ENCODE results near the gene C10orf95.
"Not testable (repeated sequence)": the region's sequence is repeated elsewhere in the genome, so short reads cannot be mapped to it uniquely, and the experiment has no call there.

C10orf95 gene, protein sequence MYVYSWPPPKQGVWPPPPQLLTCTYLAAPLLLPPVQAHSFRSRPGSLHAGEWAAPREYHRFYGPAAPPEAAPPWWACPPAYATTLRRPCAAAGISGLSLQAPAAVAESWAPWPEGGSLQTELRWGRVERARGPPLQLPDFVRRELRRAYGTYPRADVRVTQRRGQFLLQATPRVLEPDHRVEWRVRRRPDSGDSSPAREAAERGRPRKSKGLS

DNA sequence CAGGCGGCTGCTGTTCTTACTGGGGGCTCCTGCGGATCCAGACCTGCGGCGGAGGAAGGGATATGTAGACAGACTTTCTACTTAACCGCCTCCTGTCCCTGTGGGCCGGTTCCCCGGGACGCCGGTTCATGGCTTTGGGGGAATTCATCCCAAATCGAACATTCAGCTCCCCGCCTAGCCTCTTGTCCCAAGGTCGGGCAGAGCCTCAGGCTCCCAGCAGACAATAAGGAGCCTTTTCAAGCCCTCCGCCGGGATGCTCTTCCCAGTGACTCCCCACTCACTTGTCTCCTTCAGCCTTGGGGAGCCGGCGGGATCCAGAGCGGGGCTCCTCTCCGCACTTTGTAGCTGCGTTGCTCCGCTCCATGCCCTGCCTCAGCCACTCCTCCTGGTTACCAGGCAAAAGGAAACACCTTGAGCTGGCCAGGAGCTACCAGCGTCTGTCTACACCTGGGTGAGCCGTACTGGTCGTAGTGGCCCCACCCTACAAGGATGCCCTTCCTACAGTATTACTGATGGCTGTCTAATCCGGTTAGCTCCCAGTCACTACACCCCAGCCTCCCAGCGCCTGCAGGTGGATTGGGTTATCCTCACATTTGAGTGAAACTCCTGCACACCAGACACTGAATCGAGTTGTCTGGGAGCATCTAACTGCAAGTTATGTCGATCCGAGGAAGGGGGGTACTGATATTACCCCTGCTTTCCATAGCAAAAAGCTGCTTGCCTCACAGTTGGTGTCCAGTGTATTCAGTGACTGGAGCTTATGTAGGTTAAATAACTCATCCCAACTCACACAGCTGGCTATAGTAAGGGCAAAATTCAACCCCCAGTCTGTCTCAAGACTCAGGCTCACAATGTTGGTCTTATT lies at the start of gene C10orf95:
Gene C10orf95 (minus strand): TSS at position 439 of the 865 bp plus-strand sequence. CDS start 450 bp downstream, outside the sequence.
- no peak for DNase-seq

DNA sequence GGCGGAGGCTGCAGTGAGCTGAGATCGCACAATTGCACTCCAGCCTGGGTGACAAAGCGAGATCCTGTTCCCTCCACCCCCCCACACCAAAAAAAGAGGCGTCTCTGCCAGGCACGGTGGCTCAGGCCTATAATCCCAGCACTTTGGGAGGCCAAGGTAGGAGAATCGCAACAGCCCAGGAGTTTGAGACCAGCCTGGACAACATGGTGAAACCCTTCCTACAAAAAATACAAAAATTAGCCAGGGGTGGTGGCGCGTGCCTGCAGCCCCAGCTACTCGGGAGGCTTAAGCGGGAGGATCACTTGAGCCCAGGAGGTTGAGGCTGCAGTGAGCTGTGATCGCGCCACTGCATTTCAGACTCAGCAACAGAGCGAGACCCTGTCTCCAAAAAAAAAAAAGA lies 49.3 kb upstream of the C10orf95 start:
- DNase-seq: not testable (repeated sequence)

DNA sequence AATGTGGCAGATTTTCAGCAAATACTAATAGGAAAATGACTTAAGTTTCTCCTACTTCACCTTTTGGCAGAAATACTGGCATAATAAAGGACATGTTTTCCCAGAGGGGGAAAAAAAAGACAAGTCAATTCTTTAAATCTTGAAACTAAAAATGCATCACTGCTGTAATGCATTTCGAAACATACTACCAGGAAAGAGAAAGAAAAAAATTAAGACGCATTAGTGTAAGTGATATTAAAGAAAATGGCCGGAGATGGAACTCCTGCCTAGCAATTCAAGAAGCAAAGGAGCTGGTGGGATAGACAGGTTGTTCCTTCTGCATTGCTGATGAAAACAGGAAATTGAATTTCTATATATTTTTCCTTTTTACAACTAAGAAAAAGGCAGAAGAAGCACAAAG lies 48.0 kb upstream of the C10orf95 start:
- no peak for DNase-seq

DNA sequence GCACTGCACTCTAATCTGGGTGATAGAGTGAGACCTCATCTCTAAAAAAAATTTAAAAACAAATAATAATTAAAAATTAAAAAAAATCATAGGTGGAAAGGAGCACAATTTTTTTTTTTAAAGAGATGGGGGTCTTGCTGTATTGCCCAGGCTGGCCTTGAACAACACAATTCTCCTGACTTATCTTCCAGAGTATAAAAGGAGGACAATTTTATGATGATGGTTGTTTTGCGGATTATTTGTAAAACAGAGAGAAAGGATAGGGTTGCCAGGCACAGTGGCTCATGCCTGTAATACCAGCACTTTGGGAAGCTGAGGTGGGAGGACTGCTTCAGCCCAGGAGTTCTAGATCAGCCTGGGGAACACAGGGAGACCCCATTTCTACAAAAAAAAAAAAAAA lies 46.2 kb upstream of the C10orf95 start:
- DNase-seq: no peak

DNA sequence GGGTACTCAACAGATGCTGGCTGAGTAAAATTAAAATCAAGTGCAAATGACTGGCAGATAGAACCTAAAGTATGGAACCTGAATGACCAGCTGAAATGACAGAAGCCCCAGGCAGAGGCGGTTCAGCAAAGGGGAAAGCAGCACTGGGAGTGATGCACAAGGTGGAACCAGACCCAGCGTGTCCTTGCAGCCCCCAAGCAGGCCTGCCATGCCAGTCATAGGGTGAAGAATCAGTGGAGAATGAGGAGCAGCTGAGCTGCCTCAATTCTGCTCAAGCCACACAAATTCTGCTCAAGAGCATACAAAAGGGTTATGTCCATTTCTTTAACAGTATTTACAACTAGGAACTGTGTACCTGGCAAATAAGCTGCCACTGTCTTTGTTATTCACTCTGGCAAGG lies 42.4 kb upstream of the C10orf95 start:
- DNase-seq: no peak

DNA sequence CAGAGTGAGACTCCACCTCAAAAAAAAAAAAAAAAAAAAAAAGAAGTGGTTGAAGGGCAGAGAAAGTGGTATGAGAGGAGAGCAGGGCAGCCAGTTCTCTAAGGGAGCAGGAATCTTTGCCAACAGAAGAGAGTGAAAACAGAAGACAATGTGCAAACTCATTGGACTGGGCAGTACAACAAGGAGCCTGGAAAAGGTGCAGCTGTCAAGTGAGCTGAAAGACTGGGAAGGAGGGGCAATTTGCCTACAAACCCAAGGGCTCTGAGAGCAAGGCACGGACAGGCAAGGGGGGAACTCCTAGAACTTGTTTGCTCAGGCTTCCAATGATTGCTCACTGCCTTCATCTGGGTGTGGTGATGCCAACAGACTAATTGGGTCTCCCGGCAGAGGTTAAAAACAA lies 41.6 kb upstream of the C10orf95 start:
- peak; percentile 12 for DNase-seq

DNA sequence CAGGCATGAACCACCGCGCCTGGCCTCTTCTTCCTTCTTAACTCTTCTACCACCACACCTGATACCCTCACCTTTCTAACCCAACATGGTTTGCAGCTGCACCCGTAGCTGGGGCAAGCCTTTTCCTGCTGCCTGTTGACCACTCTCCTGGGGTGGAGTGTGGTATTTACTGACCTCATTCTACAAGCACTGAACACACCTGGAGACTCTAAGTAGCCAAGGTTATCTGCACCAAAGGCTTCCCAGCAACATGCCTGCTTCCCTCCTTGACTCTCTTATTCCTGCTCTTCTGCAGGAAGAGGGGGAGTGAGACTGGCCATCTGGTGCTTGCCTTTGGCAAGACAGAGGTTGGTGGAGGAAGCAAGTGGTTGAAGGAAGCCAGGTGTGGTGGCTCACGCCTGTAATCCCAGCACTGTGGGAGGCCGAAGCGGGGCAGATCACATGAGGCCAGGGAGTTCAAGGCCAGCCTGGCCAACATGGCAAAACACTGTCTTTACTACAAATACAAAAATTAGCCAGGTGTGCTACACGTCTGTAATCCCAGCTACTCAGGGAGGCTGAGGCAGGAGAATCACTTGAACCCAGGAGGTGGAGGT lies 41.1 kb upstream of the C10orf95 start:
- DNase-seq: no peak

DNA sequence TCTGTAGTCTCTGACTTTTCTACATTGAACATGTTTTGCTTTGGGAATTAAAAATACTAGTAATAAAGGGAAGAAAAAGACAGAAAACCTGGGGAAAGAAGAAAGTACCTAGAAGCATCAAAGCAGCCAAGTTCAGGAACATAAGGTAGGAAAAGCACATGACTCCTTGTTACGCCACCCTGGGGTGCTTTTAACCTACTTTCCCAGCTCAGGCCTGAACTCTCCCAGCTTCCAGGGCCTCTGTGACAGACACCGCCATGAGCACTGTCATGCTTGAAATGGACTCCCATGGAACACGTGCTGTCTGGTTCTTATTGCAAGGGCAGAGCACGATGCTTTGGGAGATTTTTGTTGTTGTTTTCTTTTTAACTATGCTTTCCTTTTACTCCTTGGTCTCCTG lies 39.8 kb upstream of the C10orf95 start:
- no peak for DNase-seq

DNA sequence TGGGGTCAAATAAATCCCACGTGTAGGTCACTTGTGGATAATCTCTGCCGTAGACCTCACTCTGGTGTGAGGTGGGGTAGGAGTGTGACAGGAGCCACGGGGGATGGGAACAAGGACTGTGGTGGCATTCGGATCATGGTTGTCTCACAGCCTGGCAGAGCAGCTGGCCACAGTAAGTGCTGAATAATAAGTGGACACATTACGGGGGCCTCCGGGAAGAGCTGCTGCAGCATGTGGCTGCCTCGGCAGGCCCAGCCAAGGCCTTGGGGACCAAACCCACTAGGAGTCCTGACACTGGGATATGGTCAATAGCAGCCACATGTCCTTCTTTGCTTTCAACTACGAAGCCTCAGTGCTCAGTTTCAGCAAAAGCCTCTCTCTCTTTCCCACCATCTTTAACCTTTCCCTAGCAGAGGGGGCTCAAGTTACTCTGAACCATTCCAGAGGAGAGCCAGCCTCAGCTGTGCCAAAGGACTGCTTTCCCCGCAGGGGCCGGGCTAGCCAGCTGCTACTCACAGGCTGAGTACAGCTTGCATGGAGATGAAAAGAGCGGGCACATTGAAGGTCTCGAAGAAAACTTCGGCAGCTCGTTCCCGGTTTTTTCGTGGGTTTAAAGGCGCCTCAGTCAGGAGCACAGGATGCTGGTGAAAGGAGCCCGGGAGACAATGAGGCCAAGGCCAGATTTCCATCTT lies 33.9 kb upstream of the C10orf95 start:
- no peak for DNase-seq

DNA sequence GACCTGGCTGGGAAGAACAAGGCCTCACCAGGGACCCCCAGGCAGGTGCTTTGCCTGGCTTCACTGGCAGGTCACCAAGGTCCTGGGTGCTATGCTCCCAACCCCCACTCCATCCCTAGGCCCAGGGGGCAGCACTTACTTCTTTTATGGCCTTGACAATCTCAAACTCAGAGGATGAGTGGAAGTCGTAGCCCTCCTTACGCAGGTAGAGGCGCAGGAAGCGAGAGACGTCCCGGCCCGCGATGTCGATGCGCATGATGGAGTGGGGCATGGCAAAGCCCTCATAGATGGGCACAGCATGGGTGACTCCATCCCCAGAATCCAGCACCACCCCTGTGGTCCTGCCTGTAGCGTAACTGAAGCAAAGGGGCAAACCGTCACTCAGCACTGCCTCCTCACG lies 32.7 kb upstream of the C10orf95 start:
- no peak for DNase-seq

DNA sequence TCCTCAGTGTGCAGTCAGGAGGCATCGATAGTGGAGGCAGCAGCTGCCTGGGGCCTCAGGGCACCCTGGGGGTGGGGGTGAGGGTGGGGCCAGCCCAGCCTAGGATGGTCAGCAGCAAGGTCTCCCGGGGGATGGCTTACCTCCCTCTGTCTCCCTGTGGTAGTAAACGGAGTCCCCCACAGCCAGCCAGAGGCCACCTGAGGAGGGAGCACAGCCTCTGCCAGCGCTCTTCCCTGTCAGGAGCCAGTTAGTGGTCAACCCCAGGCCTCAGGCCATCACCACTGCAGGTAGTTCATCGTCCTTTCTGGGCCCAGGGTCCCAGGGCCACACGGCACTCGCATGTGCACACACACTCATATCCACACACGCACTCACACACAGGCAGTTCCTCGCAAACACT lies 29.1 kb upstream of the C10orf95 start:
- DNase-seq: no peak

DNA sequence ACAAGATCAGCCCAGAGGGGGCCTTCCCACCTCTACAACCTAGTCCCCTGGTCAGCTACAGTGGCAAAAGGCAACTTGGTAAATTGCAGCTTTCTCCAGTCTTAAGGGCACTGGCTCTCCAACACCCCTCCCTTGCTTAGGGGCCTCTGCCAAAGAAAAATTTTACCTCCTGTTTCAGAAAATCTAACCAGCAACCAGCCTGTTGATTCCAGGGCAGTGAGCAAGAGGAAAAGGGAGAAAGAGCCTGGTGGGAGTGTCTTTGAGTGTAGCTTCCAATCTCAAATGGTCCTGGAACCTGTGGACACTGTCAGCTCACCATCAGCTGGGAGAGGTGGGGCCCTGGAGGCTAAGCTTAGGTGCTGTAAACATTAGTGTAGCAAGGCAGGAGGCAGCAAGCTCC lies 28.3 kb upstream of the C10orf95 start:
- no peak for DNase-seq

DNA sequence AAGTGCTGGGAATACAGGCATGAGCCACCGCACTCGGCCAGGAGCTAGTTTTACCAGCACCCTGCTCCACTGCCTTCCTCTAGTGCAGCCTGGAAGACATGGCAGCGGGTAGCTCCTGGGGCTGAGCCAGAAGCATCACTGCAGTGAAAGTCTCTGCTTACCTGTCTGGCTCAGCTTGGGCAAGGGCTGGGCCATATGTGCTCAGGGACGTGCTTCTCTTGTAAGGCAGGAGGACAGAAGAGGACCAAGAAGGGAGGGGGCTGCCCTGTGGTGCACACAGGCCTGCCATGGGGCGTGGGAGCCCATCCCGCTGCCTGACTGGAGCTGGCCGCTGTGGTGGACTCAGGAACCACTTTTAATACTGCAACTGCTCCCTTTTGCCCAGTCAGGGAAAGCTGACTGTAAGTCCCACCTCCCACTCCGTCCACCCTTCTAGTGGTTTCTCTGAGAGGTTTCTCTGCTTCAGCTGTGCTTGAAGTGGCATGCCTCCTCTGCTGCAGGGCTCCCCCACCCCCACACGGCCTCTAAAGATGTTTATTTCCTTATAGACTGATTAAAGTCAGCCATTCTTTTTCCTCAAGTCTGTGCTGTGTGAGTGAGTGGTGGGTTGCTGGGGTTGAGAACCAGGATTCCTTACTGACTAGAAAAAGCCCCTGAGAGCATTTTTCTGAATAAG lies 25.3 kb upstream of the C10orf95 start:
- DNase-seq: no peak

DNA sequence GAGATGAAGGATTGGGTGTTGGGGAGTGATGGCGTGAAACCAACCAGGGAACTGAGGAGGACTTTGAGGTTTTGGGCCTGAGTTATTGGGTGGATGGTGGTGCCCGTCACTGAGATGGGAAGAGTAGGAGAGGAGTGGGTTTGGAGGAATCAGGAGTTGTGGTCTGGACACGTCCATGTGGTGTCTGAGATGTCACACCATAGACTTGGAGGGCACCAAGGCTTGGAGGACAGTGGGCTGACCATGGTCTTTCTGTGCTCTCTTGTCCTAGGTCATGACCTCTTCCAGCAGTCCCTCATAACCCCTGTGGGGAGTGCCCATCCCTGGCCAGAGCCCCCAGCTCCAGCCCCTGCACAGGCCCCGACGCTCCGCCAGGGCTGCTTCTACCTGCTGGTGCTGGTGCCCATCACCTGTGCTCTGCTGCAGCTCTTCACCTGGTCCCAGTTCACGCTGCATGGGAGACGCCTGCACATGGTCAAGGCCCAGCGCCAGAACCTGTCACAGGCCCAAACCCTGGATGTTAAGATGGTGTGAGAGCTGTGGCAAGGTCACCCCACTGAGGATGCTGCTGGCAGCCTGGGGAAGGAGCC lies 24.2 kb upstream of the C10orf95 start:
- no peak for DNase-seq

DNA sequence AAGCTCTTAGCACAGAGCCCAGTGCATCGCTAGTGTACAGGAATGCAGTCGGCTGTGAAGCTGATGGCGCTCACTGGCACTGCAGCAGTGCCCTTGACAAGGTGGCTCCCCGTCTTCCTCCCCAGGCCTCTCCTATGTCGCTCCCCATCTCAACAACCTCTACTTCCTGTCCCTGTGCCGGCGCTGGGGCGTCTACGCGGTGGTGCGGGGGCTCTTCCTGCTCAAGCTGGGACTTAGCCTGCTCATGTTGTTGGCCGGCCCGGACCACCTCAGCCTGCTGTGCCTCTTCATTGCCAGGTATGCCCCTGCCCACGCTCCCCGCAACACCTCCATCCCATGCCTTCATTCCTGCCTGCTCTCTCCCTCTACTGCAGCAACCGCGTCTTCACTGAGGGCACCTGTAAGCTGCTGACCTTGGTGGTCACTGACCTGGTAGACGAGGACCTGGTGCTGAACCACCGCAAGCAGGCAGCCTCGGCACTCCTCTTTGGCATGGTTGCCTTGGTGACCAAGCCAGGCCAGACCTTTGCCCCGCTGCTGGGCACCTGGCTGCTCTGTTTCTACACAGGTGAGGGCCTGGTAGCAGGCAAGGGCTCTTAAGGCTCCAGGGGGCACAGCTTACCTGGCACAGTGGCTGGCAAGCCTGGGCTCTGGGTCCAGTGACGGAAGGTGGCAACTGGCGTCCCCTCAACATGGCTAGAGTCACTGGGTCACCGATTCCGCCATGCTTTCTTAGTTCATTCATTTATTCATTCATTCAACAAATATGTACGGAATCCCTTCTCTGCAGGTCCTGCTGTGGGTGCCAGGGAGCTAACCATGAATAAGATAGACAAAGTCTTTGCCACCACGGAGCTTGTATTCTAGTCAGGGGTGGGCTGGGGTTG lies 22.3 kb upstream of the C10orf95 start:
- no peak for DNase-seq

DNA sequence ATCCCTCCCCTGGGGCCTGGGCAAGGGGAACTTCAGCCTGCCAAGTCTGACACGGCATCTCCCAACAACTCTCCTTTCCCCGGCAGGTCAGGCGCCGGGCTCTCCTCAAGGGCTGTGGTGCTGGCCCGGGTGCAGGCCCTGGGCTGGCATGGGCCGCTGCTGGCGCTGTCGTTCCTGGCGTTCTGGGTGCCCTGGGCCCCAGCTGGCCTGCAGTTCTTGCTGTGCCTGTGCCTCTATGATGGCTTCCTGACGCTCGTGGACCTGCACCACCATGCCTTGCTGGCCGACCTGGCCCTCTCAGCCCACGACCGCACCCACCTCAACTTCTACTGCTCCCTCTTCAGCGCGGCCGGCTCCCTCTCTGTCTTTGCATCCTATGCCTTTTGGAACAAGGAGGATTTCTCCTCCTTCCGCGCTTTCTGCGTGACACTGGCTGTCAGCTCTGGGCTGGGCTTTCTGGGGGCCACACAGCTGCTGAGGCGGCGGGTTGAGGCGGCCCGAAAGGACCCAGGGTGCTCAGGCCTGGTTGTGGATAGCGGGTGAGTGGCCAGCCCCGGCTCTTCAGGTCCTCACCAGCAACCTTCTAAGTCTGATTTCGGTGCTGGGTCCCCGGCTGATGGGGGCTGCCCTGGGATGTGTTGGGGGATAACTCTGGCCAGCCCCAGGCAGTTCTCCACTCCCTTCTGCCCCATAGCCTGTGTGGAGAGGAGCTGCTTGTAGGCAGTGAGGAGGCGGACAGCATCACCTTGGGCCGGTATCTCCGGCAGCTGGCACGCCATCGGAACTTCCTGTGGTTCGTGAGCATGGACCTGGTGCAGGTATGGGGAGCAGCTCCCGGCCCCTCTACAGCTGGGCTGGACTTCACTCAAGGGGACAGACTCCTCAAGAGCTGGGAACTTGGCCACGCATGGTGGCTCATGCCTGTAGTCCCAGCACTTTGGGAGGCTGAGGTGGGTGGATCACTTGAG lies 19.5 kb upstream of the C10orf95 start:
- no peak for DNase-seq

DNA sequence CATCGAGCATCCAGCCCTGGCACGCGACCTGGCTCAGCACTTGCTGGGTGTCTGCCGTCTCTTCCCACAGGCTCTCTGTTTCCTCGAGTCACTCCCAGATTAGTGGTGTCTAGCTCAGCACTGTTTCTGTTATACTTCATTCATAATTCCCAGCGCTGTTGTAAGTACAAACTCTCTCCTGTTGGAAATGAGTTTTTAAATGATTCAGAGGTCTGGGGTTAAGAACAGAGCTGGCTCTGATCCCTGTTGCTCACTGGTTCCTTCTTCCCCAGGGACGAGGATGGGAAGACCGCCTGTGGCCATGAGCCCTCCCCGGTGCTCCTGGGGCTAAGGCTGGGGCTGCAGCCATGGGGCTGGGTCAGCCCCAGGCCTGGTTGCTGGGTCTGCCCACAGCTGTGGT lies 17.3 kb upstream of the C10orf95 start:
- DNase-seq: no peak

DNA sequence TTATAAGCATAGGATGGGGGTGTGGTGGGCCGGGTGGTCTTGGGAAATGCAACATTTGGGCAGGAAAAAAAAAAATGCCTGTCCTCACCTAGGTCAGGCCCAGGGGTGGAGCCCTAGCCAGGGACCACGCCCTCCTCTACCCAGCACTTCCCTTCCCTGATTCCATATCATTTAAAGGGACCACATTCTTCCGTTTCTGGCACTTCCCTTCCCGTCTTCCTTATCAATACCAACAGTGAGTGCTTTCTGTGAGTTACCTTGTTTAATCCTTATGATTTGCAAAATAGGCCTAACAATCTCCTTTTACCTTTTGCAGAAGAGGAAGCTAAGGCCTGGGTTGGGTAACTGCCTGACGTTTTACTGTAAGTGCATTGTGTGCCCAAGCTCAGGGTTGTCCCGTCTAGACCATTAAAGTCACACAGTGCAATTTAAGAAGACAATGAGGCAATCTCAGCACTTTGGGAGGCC lies 16.7 kb upstream of the C10orf95 start:
- no peak for DNase-seq

DNA sequence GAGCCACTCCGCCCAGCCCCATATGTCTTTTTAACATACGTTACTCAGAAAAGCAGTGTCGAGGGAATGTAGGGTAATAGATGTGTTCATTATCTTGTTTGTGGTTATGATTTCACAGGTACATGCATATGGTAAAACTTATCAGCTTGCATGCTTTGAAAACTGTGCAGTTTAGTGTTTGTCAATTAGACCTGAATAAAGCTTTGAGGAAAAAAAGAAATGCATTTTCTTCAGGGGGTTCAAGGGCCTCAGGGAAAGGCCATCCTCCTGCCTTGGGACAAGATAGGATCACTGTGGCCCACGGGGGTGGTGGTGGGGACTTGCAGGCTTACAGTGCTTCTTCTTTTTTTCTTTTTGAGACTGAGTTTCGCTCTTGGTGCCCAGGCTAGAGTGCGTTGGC lies 16.0 kb upstream of the C10orf95 start:
- DNase-seq: no peak

DNA sequence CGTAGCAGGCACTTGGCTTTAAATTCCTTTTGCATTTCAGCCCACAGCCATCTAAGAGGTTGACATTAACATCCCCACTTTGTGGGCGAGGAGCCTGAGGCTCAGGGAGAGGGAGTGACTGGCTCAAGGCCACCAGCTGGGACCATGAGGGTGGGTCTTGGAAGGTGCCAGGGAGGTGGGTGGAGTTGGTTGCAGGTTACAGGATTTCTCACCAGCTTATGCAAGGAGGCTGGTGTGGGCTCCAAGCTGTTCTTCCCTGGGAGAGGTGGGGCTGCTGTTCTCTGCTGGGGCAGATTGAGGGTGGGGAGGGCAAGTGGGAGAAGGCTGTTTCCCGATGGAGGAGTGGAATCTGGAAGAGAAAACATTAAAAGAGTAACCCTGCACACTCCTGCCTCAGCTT lies 14.1 kb upstream of the C10orf95 start:
- no peak for DNase-seq

Data from NCI-H2029 treated with DMSO at 0.1 percent for 48 hours (cell line).